Measurements from ENCODE around the gene PPP2R2B.

PPP2R2B gene

DNA sequence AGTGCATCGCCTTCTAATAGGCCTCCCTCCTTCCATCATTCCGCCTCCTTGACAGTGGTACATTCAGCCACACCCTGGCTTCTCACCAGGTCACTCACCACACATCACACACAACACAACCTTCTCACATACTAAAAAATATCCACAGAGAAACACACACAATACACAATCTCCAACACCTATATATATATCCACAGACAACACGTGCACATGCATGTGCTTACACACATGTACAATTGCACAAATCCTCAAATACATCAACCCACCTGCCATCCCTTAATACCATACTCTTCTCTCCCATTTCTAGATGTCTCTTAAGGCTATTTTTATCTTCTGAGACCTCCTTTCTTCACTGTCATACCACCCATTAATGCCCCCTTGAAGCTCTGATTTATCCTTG lies 57.6 kb downstream of the PPP2R2B start:
- no peak overlapping the region for H2BK15ac ChIP-seq (ENCODE audit: low read depth, poor library complexity, severe bottlenecking)
- H2AFZ ChIP-seq (ENCODE audit: low read depth, low read length) = no peak overlapping the region
- peaks cover 0 to 3% of the 10 kb centered on the region in 2 experiments for H3K27me3 ChIP-seq (ENCODE audit: control insufficient read depth in 1 of 2, insufficient read depth in 1 of 2, low read length in 2 of 2)
- no peak overlapping the region for H3K9ac ChIP-seq (ENCODE audit: low read length)
- no peak overlapping the region for H3K27ac ChIP-seq (ENCODE audit: low read length, poor library complexity, severe bottlenecking)
- no peaks in the 10 kb centered on the region for H3K9me3 ChIP-seq (ENCODE audit: control insufficient read depth, low read length)
- no peak overlapping the region for H3K4me2 ChIP-seq (ENCODE audit: low read length, poor library complexity, severe bottlenecking)
- no peak overlapping the region for H2BK120ac ChIP-seq (ENCODE audit: low read depth, low read length)
- no peak overlapping the region for H4K8ac ChIP-seq (ENCODE audit: low read length)
- H2BK12ac ChIP-seq (ENCODE audit: low read length in 2 of 2) = no peak overlapping the region
- H3K18ac ChIP-seq (ENCODE audit: low read depth in 1 of 2, low read length in 2 of 2) = no peak overlapping the region
- WGBS = 84% methylated on average over 3 of the region's 3 CpGs
- H3K23ac ChIP-seq (ENCODE audit: low read length in 2 of 2) = no peak overlapping the region
- H3K4me1 ChIP-seq (ENCODE audit: control insufficient read depth, insufficient read depth, low read depth, low read length) = peaks cover 1% of the 10 kb centered on the region
- no peaks in the 10 kb centered on the region for H3K79me1 ChIP-seq (replicated peaks; ENCODE audit: low read length, poor library complexity, severe bottlenecking)
- H4K91ac ChIP-seq (ENCODE audit: low read length) = no peak overlapping the region
- no peak overlapping the region for H2BK5ac ChIP-seq (ENCODE audit: low read depth, low read length, poor library complexity, severe bottlenecking)
- H2AK5ac ChIP-seq (ENCODE audit: low read length, severe bottlenecking) = no peak overlapping the region
- no peak overlapping the region for H3K14ac ChIP-seq (ENCODE audit: low read length in 2 of 2)
- H3K4me3 ChIP-seq (ENCODE audit: insufficient read depth in 1 of 2, low read depth in 1 of 2, low read length in 2 of 2) = no peak overlapping the region
- no peak for DNase-seq
- H3K36me3 ChIP-seq (ENCODE audit: control insufficient read depth in 1 of 2, insufficient read depth in 2 of 2, low read depth in 1 of 2, low read length in 2 of 2) = no peaks in the 10 kb centered on the region
- H3K4ac ChIP-seq (ENCODE audit: low read depth in 1 of 2, low read length in 2 of 2) = no peak overlapping the region

GRCh38 chr5:146818822-146819221 lies 59.7 kb downstream of the PPP2R2B start:
- H4K8ac ChIP-seq (ENCODE audit: low read length) = no peak overlapping the region
- H3K23ac ChIP-seq (ENCODE audit: low read length in 2 of 2) = no peak overlapping the region
- H3K4me3 ChIP-seq (ENCODE audit: insufficient read depth in 1 of 2, low read depth in 1 of 2, low read length in 2 of 2) = no peak overlapping the region
- H2BK120ac ChIP-seq (ENCODE audit: low read depth, low read length) = no peak overlapping the region
- 92% methylated on average over 1 of the region's 2 CpGs for WGBS
- H2BK12ac ChIP-seq (ENCODE audit: low read length in 2 of 2) = no peak overlapping the region
- H2AK5ac ChIP-seq (ENCODE audit: low read length, severe bottlenecking) = no peak overlapping the region
- no peak overlapping the region for H2BK15ac ChIP-seq (ENCODE audit: low read depth, poor library complexity, severe bottlenecking)
- H3K14ac ChIP-seq (ENCODE audit: low read length in 2 of 2) = no peak overlapping the region
- H3K27me3 ChIP-seq (ENCODE audit: control insufficient read depth in 1 of 2, insufficient read depth in 1 of 2, low read length in 2 of 2) = peaks cover 1 to 5% of the 10 kb centered on the region in 2 experiments
- H3K27ac ChIP-seq (ENCODE audit: low read length, poor library complexity, severe bottlenecking) = no peak overlapping the region
- no peak overlapping the region for H3K9ac ChIP-seq (ENCODE audit: low read length)
- H2BK5ac ChIP-seq (ENCODE audit: low read depth, low read length, poor library complexity, severe bottlenecking) = no peak overlapping the region
- H3K4ac ChIP-seq (ENCODE audit: low read depth in 1 of 2, low read length in 2 of 2) = no peak overlapping the region
- no peak overlapping the region for H3K4me2 ChIP-seq (ENCODE audit: low read length, poor library complexity, severe bottlenecking)
- H3K36me3 ChIP-seq (ENCODE audit: control insufficient read depth in 1 of 2, insufficient read depth in 2 of 2, low read depth in 1 of 2, low read length in 2 of 2) = no peaks in the 10 kb centered on the region
- H3K9me3 ChIP-seq (ENCODE audit: control insufficient read depth, low read length) = no peaks in the 10 kb centered on the region
- H3K4me1 ChIP-seq (ENCODE audit: control insufficient read depth, insufficient read depth, low read depth, low read length) = peaks cover 1% of the 10 kb centered on the region
- no peak overlapping the region for H2AFZ ChIP-seq (ENCODE audit: low read depth, low read length)
- H3K18ac ChIP-seq (ENCODE audit: low read depth in 1 of 2, low read length in 2 of 2) = no peak overlapping the region
- H4K91ac ChIP-seq (ENCODE audit: low read length) = no peak overlapping the region
- no peaks in the 10 kb centered on the region for H3K79me1 ChIP-seq (replicated peaks; ENCODE audit: low read length, poor library complexity, severe bottlenecking)
- no peak for DNase-seq

- Histone ChIP-seq H4K8ac (ENCODE audit: low read length) (no peak overlapping the region), H2AK5ac (ENCODE audit: low read length, severe bottlenecking) (no peak overlapping the region), H2AFZ (ENCODE audit: low read depth, low read length) (no peak overlapping the region), H3K36me3 (ENCODE audit: control insufficient read depth in 1 of 2, insufficient read depth in 2 of 2, low read depth in 1 of 2, low read length in 2 of 2) (no peaks in the 10 kb centered on the region), H3K9ac (ENCODE audit: low read length) (no peak overlapping the region), H3K14ac (ENCODE audit: low read length in 2 of 2) (no peak overlapping the region), H2BK15ac (ENCODE audit: low read depth, poor library complexity, severe bottlenecking) (no peak overlapping the region), H4K91ac (ENCODE audit: low read length) (no peak overlapping the region), H3K23ac (ENCODE audit: low read length in 2 of 2) (no peak overlapping the region), H3K79me1 (replicated peaks; ENCODE audit: low read length, poor library complexity, severe bottlenecking) (no peaks in the 10 kb centered on the region), H2BK5ac (ENCODE audit: low read depth, low read length, poor library complexity, severe bottlenecking) (no peak overlapping the region), H3K4ac (ENCODE audit: low read depth in 1 of 2, low read length in 2 of 2) (no peak overlapping the region), H3K4me2 (ENCODE audit: low read length, poor library complexity, severe bottlenecking) (no peak overlapping the region), H3K27me3 (ENCODE audit: control insufficient read depth in 1 of 2, insufficient read depth in 1 of 2, low read length in 2 of 2) (peaks cover 0 to 5% of the 10 kb centered on the region in 2 experiments), H2BK120ac (ENCODE audit: low read depth, low read length) (no peak overlapping the region), H3K18ac (ENCODE audit: low read depth in 1 of 2, low read length in 2 of 2) (no peak overlapping the region), H3K4me1 (ENCODE audit: control insufficient read depth, insufficient read depth, low read depth, low read length) (peaks cover 1% of the 10 kb centered on the region), H2BK12ac (ENCODE audit: low read length in 2 of 2) (no peak overlapping the region), H3K9me3 (ENCODE audit: control insufficient read depth, low read length) (no peaks in the 10 kb centered on the region), H3K27ac (ENCODE audit: low read length, poor library complexity, severe bottlenecking) (no peak overlapping the region), H3K4me3 (ENCODE audit: insufficient read depth in 1 of 2, low read depth in 1 of 2, low read length in 2 of 2) (no peak overlapping the region)
- 97% methylated on average over 3 of the region's 4 CpGs for WGBS
- DNase-seq = no peak
These were observed 60.6 kb downstream of the PPP2R2B start for GRCh38 chr5:146817973-146818372.

- no peak overlapping the region for H2AFZ ChIP-seq (ENCODE audit: low read depth, low read length)
- H3K18ac ChIP-seq (ENCODE audit: low read depth in 1 of 2, low read length in 2 of 2) = no peak overlapping the region
- H2AK5ac ChIP-seq (ENCODE audit: low read length, severe bottlenecking) = no peak overlapping the region
- H3K27ac ChIP-seq (ENCODE audit: low read length, poor library complexity, severe bottlenecking) = no peak overlapping the region
- no peaks in the 10 kb centered on the region for H3K79me1 ChIP-seq (replicated peaks; ENCODE audit: low read length, poor library complexity, severe bottlenecking)
- H3K9ac ChIP-seq (ENCODE audit: low read length) = no peak overlapping the region
- no peak overlapping the region for H4K8ac ChIP-seq (ENCODE audit: low read length)
- H3K36me3 ChIP-seq (ENCODE audit: control insufficient read depth in 1 of 2, insufficient read depth in 2 of 2, low read depth in 1 of 2, low read length in 2 of 2) = no peaks in the 10 kb centered on the region
- peaks cover 0 to 5% of the 10 kb centered on the region in 2 experiments for H3K27me3 ChIP-seq (ENCODE audit: control insufficient read depth in 1 of 2, insufficient read depth in 1 of 2, low read length in 2 of 2)
- H3K9me3 ChIP-seq (ENCODE audit: control insufficient read depth, low read length) = no peaks in the 10 kb centered on the region
- 85% methylated on average over 1 of the region's 1 CpG for whole genome bisulfite sequencing
- no peak overlapping the region for H3K4me3 ChIP-seq (ENCODE audit: insufficient read depth in 1 of 2, low read depth in 1 of 2, low read length in 2 of 2)
- H3K14ac ChIP-seq (ENCODE audit: low read length in 2 of 2) = no peak overlapping the region
- no peak overlapping the region for H2BK5ac ChIP-seq (ENCODE audit: low read depth, low read length, poor library complexity, severe bottlenecking)
- H3K23ac ChIP-seq (ENCODE audit: low read length in 2 of 2) = no peak overlapping the region
- H2BK120ac ChIP-seq (ENCODE audit: low read depth, low read length) = no peak overlapping the region
- DNase-seq = no peak
- H3K4me2 ChIP-seq (ENCODE audit: low read length, poor library complexity, severe bottlenecking) = no peak overlapping the region
- no peak overlapping the region for H2BK15ac ChIP-seq (ENCODE audit: low read depth, poor library complexity, severe bottlenecking)
- H3K4me1 ChIP-seq (ENCODE audit: control insufficient read depth, insufficient read depth, low read depth, low read length) = peaks cover 1% of the 10 kb centered on the region
- no peak overlapping the region for H4K91ac ChIP-seq (ENCODE audit: low read length)
- H3K4ac ChIP-seq (ENCODE audit: low read depth in 1 of 2, low read length in 2 of 2) = no peak overlapping the region
- H2BK12ac ChIP-seq (ENCODE audit: low read length in 2 of 2) = no peak overlapping the region
These were observed 61.7 kb downstream of the PPP2R2B start for GRCh38 chr5:146816775-146817387.

Measured in mesenchymal stem cell (in vitro differentiated cells and primary cell).